ENCODE results near the gene PRR33. TPM values are rescaled to one million over a fixed set of nuclear protein-coding genes. Genes with fewer than 3 reads are reported as not detected.

The PRR33 gene
- total RNA-seq, 1 donor from 2014 or later: not detected

GRCh38 chr11:1861435-1862411 lies 30.0 kb downstream of the PRR33 start:
- TF ChIP-seq CTCF (IDR thresholded peaks at IDR 0.05; ENCODE audit: insufficient read depth, low read length, severe bottlenecking): no peak
- no peak overlapping the region for H3K4me3 ChIP-seq (ENCODE audit: low read depth, low read length)
- no peaks in the 10 kb centered on the region for H3K27me3 ChIP-seq (ENCODE audit: control insufficient read depth, insufficient read depth, low read length)
- H3K36me3 ChIP-seq (ENCODE audit: control insufficient read depth, insufficient read depth, low read length): no peaks in the 10 kb centered on the region
- DNase-seq (ENCODE audit: low read depth) (no peak), FAIRE-seq (peak; percentile 36)

GRCh38 chr11:1860108-1860507 lies 31.6 kb downstream of the PRR33 start:
- no peaks in the 10 kb centered on the region for H3K36me3 ChIP-seq (ENCODE audit: control insufficient read depth, insufficient read depth, low read length)
- DNase-seq (ENCODE audit: low read depth) (no peak), FAIRE-seq (no peak)
- no peaks in the 10 kb centered on the region for H3K27me3 ChIP-seq (ENCODE audit: control insufficient read depth, insufficient read depth, low read length)
- H3K4me3 ChIP-seq (ENCODE audit: low read depth, low read length): no peak overlapping the region
- TF ChIP-seq CTCF (IDR thresholded peaks at IDR 0.05; ENCODE audit: insufficient read depth, low read length, severe bottlenecking): no peak

GRCh38 chr11:1859004-1859403 lies 32.7 kb downstream of the PRR33 start:
- Histone ChIP-seq H3K27me3 (ENCODE audit: control insufficient read depth, insufficient read depth, low read length) (no peaks in the 10 kb centered on the region), H3K4me3 (ENCODE audit: low read depth, low read length) (no peak overlapping the region), H3K36me3 (ENCODE audit: control insufficient read depth, insufficient read depth, low read length) (no peaks in the 10 kb centered on the region)
- FAIRE-seq (no peak), DNase-seq (ENCODE audit: low read depth) (no peak)
- TF ChIP-seq CTCF (IDR thresholded peaks at IDR 0.05; ENCODE audit: insufficient read depth, low read length, severe bottlenecking): no peak

GRCh38 chr11:1858576-1858975 lies 33.1 kb downstream of the PRR33 start:
- no peak for FAIRE-seq

GRCh38 chr11:1858154-1858553 lies 33.5 kb downstream of the PRR33 start:
- FAIRE-seq (no peak), DNase-seq (ENCODE audit: low read depth) (no peak)
- no peaks in the 10 kb centered on the region for H3K27me3 ChIP-seq (ENCODE audit: control insufficient read depth, insufficient read depth, low read length)
- no peak for TF ChIP-seq CTCF (IDR thresholded peaks at IDR 0.05; ENCODE audit: insufficient read depth, low read length, severe bottlenecking)
- H3K36me3 ChIP-seq (ENCODE audit: control insufficient read depth, insufficient read depth, low read length): no peaks in the 10 kb centered on the region
- no peak overlapping the region for H3K4me3 ChIP-seq (ENCODE audit: low read depth, low read length)

More at GRCh38 chr11:1858576-1858975, 33.1 kb downstream of the PRR33 start:
- no peaks in the 10 kb centered on the region for H3K36me3 ChIP-seq (ENCODE audit: control insufficient read depth, insufficient read depth, low read length)
- no peak for DNase-seq (ENCODE audit: low read depth)
- TF ChIP-seq CTCF (IDR thresholded peaks at IDR 0.05; ENCODE audit: insufficient read depth, low read length, severe bottlenecking): no peak
- H3K4me3 ChIP-seq (ENCODE audit: low read depth, low read length): no peak overlapping the region
- H3K27me3 ChIP-seq (ENCODE audit: control insufficient read depth, insufficient read depth, low read length): no peaks in the 10 kb centered on the region

Measured in bronchial epithelial cell (primary cell).